Measurements from ENCODE around the gene KHNYN.

Gene KHNYN

GRCh38 chr14:24426150-24426911 lies 3.4 kb upstream of the KHNYN start:
- Histone ChIP-seq H3F3A (ENCODE audit: insufficient read depth) (peaks cover 5% of the 10 kb centered on the region; the same call in 1 of the 2 replicates), H3K4me2 (ENCODE audit: low read depth, low read length, poor library complexity, severe bottlenecking) (no peak overlapping the region), H3K9me3 (ENCODE audit: insufficient read depth, low read length) (no peaks in the 10 kb centered on the region), H3K79me2 (ENCODE audit: insufficient read depth, low read length) (no peaks in the 10 kb centered on the region), H3K9me2 (replicated peaks; ENCODE audit: insufficient read depth, low read length) (no peaks in the 10 kb centered on the region), H3K9ac (ENCODE audit: low read length) (no peak overlapping the region), H3K36me3 (ENCODE audit: low read length) (no peaks in the 10 kb centered on the region), H2AFZ (ENCODE audit: low read depth, low read length, severe bottlenecking) (no peak overlapping the region), H3K4me3 (ENCODE audit: insufficient read depth, low read length, poor library complexity, severe bottlenecking) (no peak overlapping the region), H3K27ac (ENCODE audit: low read depth, low read length) (no peak overlapping the region), H3K27me3 (ENCODE audit: low read length) (no peaks in the 10 kb centered on the region), H4K20me1 (ENCODE audit: low read depth, low read length) (no peaks in the 10 kb centered on the region)
- TF ChIP-seq CTCF (IDR thresholded peaks at IDR 0.05; ENCODE audit: insufficient read depth, low read length, poor library complexity, severe bottlenecking), result no peak
- TF ChIP-seq EZH2phosphoT487 (conservative IDR thresholded peaks at IDR 0.05; ENCODE audit: low read length), result no peak

- Histone ChIP-seq H3K36me3 (ENCODE audit: low read length) (no peaks in the 10 kb centered on the region), H3K4me3 (ENCODE audit: insufficient read depth, low read length, poor library complexity, severe bottlenecking) (no peak overlapping the region), H3K9ac (ENCODE audit: low read length) (no peak overlapping the region), H3K27me3 (ENCODE audit: low read length) (no peaks in the 10 kb centered on the region), H3K27ac (ENCODE audit: low read depth, low read length) (no peak overlapping the region), H3K9me2 (replicated peaks; ENCODE audit: insufficient read depth, low read length) (no peaks in the 10 kb centered on the region), H3K4me2 (ENCODE audit: low read depth, low read length, poor library complexity, severe bottlenecking) (no peak overlapping the region), H2AFZ (ENCODE audit: low read depth, low read length, severe bottlenecking) (no peak overlapping the region), H3F3A (ENCODE audit: insufficient read depth) (peaks cover 6% of the 10 kb centered on the region; the same call in 1 of the 2 replicates), H3K9me3 (ENCODE audit: insufficient read depth, low read length) (no peaks in the 10 kb centered on the region), H3K79me2 (ENCODE audit: insufficient read depth, low read length) (no peaks in the 10 kb centered on the region), H4K20me1 (ENCODE audit: low read depth, low read length) (no peaks in the 10 kb centered on the region)
- no peak for TF ChIP-seq CTCF (IDR thresholded peaks at IDR 0.05; ENCODE audit: insufficient read depth, low read length, poor library complexity, severe bottlenecking)
- no peak for TF ChIP-seq EZH2phosphoT487 (conservative IDR thresholded peaks at IDR 0.05; ENCODE audit: low read length)
These were observed 2.7 kb upstream of the KHNYN start for GRCh38 chr14:24426912-24427536.

GRCh38 chr14:24427537-24428508 lies 1.9 kb upstream of the KHNYN start:
- Histone ChIP-seq H3F3A (ENCODE audit: insufficient read depth) (peaks cover 6% of the 10 kb centered on the region; the same call in 1 of the 2 replicates), H3K4me3 (ENCODE audit: insufficient read depth, low read length, poor library complexity, severe bottlenecking) (no peak overlapping the region), H3K36me3 (ENCODE audit: low read length) (no peaks in the 10 kb centered on the region), H4K20me1 (ENCODE audit: low read depth, low read length) (no peaks in the 10 kb centered on the region), H3K27me3 (ENCODE audit: low read length) (no peaks in the 10 kb centered on the region), H3K9ac (ENCODE audit: low read length) (no peak overlapping the region), H2AFZ (ENCODE audit: low read depth, low read length, severe bottlenecking) (no peak overlapping the region), H3K9me2 (replicated peaks; ENCODE audit: insufficient read depth, low read length) (no peaks in the 10 kb centered on the region), H3K79me2 (ENCODE audit: insufficient read depth, low read length) (no peaks in the 10 kb centered on the region), H3K27ac (ENCODE audit: low read depth, low read length) (no peak overlapping the region), H3K4me2 (ENCODE audit: low read depth, low read length, poor library complexity, severe bottlenecking) (no peak overlapping the region), H3K9me3 (ENCODE audit: insufficient read depth, low read length) (no peaks in the 10 kb centered on the region)
- TF ChIP-seq CTCF (IDR thresholded peaks at IDR 0.05; ENCODE audit: insufficient read depth, low read length, poor library complexity, severe bottlenecking) (no peak), EZH2phosphoT487 (conservative IDR thresholded peaks at IDR 0.05; ENCODE audit: low read length) (no peak)
